Uterus (tissue), 2 donors: ENCODE data around the gene HOXA1.

Experiments
- POLR2A ChIP-seq, 2 donors: fragments of 450-650 bp; IDR thresholded peaks; one replicate each; pipeline ENCODE4 v1.6.1; 2016; ENCODE audit warnings: antibody characterized with exemption in 2 of 2, mild to moderate bottlenecking in 1 of 2, moderate library complexity in 1 of 2
- TF ChIP-seq, protein P1 (sequence below), 4 experiments: fragments of 200-600 bp in 2 of 4; fragments of 450-650 bp in 2 of 4; sonication (generic) in 2 of 4; IDR thresholded peaks; one replicate each; pipeline ENCODE4 v1.5.1; 2016 to 2019; ENCODE audit warnings: antibody characterized with exemption in 4 of 4, mild to moderate bottlenecking in 2 of 4, moderate library complexity in 1 of 4

DNA sequence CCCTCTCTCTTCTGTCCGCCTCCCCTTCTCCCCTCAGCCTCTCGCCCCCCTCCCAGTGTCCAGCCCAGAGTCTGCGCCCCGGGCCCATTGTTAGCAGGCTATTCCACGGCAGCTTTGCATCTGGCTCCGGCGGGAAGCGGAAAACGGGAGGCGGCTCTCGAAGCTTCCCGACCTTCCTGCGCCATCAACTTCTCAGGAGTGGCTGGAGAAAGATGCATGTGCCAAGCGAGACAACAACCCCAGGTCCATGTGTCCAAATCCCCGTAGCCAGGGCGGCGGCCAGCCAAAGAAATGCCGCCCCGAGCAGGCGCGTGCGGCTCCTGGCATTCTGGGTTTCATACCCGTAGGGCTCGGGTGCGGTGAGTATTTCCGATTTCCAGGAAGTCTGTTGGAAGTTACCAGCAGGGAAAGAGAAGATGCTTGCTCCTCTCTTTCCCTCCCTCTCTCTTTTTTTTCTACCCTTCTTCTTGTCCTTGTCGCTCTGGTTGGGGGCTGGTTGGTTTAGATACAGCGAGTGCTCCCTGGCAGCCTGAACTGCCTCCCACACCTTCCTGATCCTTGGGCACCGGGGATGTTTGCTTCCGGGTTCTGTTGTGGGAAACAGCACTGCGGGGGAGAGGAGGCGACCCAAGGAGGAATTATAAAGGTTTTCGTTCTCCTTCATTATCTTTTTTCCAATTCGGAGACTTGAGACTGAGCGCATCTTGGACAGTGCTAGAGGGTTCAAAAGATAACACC, 7.9 kb upstream of the HOXA1 start:
- TF ChIP-seq, protein P1, sequence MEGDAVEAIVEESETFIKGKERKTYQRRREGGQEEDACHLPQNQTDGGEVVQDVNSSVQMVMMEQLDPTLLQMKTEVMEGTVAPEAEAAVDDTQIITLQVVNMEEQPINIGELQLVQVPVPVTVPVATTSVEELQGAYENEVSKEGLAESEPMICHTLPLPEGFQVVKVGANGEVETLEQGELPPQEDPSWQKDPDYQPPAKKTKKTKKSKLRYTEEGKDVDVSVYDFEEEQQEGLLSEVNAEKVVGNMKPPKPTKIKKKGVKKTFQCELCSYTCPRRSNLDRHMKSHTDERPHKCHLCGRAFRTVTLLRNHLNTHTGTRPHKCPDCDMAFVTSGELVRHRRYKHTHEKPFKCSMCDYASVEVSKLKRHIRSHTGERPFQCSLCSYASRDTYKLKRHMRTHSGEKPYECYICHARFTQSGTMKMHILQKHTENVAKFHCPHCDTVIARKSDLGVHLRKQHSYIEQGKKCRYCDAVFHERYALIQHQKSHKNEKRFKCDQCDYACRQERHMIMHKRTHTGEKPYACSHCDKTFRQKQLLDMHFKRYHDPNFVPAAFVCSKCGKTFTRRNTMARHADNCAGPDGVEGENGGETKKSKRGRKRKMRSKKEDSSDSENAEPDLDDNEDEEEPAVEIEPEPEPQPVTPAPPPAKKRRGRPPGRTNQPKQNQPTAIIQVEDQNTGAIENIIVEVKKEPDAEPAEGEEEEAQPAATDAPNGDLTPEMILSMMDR (IDR thresholded peaks at IDR 0.05), result no peak
- no peak for TF ChIP-seq POLR2A (IDR thresholded peaks at IDR 0.05)
